Measurements from ENCODE around the gene TEN1.

TEN1 gene

DNA sequence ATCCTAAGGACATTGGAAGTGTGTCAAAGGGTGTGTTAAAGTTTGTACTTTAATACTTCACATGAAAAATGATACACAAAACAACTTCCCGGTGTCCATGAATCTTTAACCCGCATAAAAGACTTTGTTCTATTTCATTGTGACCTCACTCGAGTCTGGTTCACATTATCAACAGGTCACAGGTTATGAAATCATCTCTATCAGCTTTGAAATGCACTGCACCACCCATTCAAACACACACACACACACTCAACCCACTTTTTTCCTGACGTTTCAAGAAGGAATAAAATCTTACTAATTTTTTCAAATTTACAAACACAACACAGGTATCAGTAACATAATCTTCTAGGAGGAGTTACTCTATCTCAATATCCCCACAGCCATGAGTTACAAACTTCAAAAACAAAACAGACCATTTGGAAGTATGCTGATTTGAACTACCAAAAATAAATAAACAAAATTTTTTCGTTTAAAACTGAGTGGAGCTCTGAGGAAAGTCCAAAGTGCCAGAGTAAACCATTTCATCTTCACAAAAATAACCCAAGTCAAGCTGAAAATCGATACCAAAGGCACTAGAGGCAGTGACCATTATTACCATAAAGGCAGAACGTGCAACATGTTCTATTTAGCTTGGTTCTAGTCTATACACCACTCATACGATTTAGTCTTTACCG lies 2.7 kb upstream of the TEN1 start:
- DNase-seq (ENCODE audit: low spot score), result no peak

DNA sequence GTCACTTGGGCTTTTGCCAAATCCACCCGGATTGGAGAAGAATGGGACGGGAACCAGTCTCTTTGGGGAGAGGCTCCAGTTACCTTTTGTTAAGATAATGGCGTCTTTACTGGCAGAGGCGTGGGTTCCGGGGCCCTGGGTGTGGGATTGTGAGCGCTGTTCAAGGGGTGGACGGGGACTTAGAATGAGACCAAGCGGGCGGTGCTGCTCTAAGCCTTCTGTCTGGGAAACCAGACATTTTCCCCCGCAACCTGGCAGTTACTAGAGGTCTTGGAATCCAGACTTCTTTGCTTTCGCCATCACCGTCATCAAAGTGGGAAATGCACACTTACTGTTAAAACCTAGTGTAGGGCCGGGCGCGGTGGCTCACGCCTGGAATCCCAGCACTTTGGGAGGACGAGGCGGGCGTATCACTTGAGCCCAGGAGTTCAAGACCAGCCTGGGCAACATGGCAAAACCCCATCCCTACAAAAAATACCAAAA lies 706 bp downstream of the TEN1 start:
- no peak for DNase-seq (ENCODE audit: low spot score)

DNA sequence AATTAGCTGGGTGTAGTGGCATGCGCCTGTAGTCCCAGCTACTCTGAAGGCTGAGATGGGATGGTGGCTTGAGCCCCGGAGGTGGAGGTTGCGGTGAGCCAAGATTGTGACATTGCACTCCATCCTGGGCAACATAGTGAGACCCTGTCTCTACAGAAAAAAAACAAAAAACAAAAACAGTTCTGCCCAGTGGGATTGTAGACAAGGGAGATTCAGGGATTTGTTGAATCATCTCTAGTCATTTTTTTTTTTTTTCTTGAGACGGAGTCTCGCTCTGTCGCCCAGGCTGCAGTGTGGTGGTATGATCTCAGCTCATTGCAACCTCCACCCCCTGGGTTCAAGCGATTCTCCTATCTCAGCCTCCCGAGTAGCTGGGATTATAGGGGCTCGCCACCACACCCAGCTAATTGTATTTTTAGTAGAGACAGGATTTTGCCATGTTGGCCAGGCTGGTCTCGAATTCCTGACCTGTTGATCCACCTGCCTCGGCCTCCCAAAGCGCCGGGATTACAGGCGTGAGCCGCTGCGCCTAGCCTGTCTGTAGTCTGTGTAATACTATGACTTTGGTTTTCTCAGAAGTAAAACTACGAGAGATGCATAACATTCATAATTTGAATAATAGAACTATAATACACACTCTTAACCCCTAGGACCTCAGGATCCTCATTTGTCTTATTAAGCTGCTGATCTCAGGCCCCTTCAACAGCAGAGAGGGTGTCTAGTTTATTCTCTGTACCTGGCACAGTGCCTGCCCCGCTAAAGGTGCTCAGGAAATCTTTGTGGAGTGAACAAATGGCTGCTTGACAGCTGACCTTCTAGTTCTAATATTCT lies 1.4 kb downstream of the TEN1 start:
- DNase-seq (ENCODE audit: low spot score), result no peak

DNA sequence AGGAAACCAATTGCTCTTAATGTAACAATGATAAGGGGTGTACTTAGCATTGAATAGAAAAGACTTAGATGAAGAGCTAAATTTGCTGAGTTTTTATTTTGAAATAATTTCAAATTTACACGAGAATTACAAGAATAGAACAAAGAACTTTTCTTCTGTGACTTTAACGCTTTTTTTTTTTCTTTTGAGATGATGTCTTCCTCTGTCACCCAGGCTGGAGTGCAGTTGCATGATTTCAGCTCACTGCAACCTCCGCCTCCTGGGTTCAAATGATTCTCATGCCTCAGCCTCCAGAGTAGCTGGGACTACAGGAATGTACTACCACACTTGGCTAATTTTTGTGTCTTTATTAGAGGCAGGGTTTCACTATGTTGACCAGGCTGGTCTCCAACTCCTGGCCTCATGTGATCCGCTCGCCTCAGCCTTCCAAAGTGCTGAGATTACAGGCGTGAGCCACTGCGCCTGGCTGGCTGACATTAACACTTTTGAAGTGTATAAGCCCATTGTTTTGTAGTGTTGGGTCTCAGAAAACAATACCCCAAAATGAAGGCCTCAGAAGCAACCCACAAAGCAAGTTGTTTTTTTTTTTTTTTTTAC lies 2.1 kb downstream of the TEN1 start:
- DNase-seq (ENCODE audit: low spot score), result no peak

DNA sequence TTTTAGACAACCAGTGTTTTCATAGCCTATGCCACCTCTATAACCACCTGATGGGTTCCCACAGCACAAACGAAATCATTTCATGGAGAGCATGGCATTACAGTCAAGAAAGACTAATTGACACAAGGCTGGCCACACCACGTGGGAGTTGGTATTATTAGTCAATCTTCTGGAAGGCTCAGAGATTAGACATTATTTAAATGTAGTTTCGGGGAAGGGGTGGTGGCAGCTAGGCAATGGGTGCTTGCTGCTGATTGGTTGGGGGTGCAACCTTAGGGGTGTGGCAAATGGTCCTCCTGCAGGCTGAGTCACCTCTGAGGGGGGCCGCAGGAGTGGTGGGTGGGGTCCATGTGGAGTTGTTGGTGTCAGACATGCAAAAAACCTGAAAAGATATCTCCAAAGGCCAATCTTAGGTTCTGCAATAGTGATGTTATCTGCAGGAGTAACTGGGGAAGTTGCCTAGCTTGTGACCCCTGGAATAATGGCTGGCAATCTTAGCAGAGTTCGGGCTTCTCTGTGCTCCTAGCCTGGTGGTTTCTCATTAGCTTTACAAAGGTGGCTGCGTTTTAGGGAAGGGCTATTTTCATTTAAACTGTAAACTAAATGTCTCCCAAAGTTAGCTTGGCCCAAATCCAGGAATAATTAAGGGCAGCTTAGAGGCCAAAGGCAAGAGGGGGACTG lies 4.6 kb downstream of the TEN1 start:
- DNase-seq (ENCODE audit: low spot score), result no peak

DNA sequence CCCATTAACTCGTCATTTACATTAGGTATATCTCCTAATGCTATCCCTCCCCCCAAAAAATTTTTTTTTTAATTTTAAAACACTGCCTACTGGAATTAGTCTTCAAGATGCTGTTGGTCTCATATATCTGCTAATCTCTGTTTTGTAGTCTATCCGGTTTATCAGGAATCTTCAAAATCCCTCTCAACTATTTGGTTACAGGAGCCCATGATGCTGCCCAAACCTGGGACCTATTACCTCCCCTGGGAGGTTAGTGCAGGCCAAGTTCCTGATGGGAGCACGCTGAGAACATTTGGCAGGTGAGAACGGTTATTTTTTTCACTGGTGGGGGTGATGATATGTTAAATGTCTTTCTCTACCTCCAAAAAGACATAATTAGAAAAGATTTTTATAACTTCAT lies 6.9 kb downstream of the TEN1 start:
- DNase-seq (ENCODE audit: low spot score), result no peak

DNA sequence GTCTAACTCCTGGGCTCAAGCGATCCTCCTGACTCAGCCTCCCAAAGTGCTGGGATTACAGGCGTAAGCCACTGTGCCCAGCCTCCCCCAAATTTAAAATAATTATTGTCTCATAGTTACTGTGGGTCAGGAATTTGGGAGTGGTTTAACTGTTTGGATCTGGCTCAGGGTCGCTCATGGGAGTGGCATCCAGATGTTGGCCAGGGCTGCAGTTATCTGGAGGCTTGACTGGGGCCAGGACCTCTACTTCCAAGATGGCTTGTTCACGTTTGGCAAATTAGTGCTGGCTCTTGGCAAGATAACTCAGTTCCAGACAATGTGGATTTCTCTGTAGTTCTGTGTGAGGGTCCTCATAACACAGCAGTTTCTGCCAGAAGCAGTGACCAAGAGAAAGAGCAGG lies 8.0 kb downstream of the TEN1 start:
- no peak for DNase-seq (ENCODE audit: low spot score)

DNA sequence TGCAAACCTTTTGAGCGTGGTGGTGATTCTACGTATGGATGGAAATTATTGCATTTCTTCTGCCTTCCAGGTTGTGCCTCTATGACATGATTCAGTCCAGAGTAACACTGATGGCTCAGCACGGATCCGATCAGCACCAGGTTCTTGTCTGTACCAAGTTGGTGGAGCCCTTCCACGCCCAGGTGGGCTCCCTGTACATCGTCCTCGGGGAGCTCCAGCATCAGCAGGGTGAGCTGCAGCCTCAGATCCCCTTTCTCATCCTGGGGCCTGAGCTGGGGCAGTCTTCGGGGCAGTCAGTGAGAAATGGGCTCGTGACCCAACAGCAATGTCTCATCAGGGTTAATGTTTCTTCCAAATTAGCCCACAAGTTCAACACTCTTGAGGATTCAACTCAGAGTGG lies 12.4 kb downstream of the TEN1 start:
- DNase-seq (ENCODE audit: low spot score), result no peak

DNA sequence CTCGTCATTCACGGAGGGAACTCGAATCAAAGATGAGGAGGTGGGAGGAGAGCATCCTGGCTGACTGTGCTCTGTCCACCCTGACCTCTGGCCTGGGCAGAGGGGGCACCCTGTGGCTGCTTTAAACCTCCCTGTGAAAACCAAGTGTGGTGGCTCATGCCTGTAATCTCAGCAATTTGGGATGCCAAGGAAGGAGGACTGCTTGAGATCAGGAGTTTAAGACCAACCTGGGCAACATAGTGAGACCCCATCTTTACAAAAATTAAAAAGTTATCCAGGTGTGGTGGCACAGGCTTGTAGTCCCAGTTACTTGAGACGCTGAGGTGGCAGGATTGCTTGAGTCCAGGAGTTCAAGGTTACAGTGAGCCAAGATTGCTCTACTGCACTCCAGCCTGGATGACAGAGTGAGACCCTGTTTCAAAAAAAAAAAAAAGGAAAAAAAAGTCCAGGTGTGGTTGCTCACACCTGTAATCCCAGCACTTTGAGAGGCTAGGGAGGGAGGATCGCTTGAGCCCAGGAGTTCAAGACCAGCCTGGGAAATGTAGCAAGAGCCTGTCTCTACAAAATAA lies 15.8 kb downstream of the TEN1 start:
- DNase-seq (ENCODE audit: low spot score), result no peak

DNA sequence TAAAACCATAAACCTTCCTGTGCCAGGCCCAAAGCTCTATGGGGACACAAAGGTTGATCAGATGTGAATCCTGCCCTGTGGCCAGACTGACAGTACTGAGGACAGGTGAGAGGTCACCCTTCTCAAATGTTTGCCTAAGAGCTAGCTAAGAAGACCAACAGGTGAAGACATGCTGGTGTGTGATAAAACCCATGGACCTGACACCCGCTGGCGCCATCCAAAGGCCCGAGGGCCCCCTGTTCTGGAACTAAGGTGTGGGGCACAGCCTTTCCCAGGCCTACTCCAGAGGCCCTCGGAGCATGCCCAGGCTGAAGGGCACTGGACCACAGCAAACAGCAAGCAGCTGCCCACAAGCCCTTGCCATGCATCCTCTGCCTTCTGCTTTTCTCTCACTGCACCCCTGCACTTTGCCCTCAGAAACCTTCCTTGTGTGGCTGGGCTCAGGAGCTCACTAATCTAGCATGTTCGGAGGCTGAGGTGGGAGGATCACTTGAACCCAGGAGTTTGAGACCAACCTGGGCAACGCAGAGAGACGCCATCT lies 16.4 kb downstream of the TEN1 start:
- no peak for DNase-seq (ENCODE audit: low spot score)

DNA sequence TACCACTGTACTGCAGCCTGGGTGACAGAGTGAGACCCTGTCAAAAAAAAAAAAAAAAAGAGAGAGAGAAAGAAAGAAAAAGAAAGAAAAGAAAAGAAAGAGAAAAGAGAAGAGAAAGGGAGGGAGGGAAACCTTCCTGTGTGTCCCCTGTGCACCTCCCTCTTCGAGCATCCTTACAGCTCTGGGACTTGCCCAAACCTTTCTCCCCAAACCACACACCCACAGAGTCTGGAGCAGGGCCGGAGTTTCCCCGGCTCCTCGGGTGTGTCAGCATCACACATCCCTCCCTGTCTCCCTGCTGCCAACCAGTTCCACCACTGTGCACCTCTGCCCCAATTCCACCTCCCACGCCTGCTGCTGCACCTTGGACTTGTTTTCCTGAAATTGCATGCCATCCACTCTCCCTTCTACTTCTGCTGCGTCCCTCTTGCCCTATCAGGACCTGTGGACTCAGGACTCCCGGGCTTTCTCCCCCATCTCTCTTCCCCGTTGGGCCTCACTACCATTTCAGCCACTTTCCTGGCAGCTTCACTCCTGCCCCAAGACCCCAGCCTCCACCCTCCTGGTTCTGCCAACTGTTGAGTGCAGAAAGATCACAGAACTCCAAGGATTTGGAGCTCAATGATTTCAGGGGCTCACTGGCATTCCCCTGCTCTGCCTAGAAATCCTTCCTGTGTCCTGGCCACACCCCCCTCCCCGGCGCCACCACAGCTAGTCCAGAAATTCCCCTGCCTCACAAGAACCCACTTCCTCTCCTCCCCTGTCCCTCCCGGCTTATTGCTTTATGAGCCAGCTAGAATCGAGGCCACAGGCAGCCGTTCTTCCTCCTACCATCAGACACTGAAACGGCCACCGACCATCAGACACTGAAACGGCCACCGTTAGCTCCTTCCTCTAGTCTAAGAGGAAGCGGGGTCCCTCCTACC lies 17.9 kb downstream of the TEN1 start:
- DNase-seq (ENCODE audit: low spot score), result peak; percentile 46

DNA sequence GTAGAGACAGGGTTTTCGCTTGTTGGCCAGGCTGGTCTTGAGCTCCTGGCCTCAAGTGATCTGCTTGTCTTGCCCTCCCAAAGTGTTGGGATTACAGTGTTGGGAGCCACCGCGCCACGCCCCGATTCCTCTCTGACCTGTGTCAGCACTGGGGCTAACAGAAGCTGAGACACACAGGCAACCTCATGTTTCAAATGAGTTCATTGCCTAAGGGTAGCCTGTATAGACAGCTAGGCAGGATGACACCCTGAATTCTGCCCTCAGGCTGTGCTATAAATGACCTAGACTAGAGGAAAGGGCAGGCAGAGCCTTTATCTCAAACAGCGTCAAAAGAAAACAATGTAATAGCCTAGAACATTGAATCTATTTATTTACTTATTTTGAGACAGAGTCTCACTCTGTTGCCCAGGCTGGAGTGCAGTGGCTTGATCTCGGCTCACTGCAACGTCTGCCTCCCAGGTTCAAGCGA lies 19.3 kb downstream of the TEN1 start:
- DNase-seq (ENCODE audit: low spot score), result no peak

DNA sequence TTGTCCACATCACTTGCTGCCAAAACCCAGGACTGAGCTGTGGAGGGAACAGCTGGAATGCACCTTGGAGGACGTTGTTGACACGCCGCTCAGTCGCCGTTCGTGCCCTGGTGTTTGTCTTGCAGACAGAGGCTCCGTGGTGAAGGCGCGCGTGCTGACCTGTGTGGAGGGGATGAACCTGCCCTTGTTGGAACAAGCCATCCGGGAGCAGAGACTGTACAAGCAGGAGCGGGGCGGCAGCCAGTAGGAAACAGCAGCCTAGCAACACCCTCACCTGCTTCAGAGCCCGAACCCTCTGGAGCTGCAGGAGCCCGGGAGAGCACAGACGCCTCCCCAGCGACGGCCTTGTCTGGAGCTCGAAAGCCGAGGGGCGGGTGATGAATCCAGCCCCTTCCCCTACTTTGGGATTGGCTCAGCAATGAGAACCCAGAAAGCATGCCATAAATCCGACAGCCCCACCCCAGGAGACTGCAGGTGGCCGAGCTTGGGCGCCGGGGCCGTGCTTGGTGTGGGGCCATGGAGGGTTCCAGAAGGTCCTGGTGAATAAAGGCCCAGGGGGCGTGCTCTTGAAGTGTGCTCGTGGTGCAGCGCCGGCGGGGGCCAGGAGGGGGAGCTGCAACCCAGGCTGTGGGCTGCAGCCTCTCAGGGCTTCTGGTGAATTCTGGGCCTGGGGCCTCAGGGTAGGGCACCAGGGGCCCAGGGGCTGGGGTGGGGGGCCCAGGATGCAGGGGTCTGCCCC lies 21.1 kb downstream of the TEN1 start:
- DNase-seq (ENCODE audit: low spot score), result peak; percentile 89

DNA sequence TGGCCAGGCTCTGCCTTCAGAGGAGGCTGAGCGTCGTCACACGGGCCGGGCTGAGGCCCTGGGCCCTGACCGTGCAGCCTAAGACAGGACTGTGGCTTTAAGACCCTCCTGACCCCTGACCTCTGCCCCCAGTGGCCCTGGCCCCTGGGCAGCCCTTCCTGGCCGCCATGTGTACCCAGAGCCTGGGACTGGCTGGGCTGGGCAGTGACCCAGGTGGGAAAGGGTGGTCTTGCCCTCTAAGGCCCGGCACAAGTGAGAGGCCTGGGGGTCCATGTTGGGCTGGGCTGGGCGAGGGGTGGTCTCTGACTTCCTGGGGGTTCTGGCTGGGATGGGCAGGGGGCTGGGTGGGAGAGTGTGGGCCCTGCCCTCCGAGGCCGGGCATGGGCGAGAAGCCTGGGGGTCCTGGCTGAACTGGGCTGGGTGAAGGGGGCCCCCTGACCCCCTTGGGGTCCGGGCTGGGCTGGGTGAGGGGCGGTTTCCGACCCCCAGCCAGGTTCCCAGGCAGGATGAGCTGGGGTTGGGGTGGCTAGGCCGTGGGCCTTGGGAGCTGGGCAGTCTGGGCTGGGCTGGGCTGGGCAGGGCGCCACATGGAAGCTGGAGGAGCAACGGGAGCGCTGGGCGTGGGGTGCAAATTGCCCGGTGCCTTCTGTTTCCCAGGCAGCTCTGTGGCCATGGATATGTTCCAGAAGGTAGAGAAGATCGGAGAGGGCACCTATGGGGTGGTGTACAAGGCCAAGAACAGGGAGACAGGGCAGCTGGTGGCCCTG lies 21.9 kb downstream of the TEN1 start, which contains the start of gene CDK3:
Gene CDK3 (plus strand): TSS at position 101 of the 767 bp plus-strand sequence. CDS start 571 bp downstream, at position 672.
- DNase-seq (ENCODE audit: low spot score), result no peak

DNA sequence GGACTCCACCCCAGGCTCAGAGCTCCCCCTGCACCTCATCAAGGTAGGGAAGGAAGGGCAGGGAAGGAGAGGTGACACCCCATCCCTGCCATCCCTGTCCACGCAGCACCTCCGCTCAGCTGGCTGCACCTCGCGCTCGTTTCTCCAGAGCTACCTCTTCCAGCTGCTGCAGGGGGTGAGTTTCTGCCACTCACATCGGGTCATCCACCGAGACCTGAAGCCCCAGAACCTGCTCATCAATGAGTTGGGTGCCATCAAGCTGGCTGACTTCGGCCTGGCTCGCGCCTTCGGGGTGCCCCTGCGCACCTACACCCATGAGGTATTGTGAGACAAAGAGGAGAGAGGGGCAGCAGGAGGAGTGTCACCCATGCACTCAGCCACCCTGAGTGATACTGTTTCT lies 23.1 kb downstream of the TEN1 start:
- DNase-seq (ENCODE audit: low spot score), result no peak

DNA sequence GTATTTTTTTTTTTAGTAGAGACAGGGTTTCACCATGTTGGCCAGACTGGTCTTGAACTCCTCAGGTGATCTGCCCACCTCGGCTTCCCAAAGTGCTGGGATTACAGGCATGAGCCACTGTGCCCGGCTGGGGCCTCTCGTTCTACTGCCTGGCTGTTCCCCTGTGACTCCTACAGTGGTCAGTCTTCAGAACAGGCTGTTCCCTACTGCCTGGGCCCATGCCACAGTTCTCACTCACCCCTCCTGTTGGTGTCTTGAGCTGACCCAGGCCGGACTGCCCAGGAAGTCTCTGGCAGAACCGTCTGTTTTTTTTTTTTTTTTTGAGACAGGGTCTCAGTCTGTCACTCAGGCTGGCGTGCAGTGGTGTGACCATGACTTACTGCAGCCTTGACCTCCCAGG lies 24.9 kb downstream of the TEN1 start:
- no peak for DNase-seq (ENCODE audit: low spot score)

DNA sequence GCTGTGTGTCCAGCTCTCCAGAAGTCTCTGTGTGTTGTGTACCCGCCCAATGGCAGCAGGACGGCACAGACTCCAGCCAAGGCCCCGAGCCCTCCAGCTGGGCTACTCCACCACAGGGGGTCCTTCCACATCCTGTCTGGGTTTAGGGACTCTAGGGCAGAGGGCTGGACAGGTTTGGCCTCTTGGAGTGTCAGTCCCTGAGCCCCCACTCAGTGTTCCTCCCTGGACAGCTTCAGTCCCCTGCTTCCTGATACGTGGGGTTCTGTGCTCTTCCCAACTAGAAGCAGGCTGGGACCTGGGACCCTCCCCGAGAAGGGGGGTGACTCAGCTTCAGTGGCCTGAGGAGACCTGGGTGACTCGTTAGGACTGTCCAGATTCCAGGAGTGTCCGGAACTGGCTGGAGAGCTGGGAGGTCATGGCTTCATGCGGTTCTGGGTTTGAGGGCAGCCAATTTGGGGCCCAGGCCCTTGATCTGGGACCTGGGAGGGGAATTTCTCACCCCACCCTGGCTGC lies 25.8 kb downstream of the TEN1 start:
- DNase-seq (ENCODE audit: low spot score), result no peak

DNA sequence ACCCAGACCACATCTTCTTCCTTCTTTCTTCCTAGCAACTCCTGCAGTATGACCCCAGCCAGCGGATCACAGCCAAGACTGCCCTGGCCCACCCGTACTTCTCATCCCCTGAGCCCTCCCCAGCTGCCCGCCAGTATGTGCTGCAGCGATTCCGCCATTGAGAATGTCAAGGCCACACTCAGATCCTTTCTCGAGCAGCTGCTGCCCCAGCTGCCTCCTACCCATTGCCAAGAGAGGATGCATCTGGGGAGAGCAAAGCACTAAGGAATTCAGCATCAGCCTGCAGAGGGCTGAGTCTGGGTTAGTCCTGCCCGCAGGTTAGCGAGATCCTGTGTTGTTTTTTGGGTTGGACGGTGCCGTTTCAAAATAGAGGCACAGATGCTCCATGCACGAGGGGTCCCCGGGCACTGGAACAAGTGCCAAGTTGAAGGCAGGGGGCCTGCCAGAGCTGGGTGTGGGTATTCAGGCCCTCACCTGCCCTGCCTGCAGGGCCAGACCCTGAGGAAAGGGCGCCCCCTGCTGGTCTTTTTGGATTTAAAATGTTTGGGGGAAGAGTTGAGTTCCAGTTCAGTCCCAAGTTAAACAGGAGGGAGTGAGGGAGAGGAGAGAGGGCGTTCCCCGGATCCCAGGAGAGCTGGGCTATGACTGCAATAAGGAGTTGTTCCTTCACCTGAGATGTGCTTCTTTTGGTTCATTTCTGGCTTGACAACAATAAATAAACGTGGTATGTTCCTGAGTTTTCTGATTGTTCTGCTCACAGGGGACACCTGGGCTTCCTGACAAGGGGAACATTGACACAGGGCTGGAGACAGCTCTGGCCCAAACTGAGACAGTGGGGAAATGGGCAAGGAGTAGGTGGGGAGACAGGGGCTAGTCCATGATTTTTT lies 26.5 kb downstream of the TEN1 start:
- peak; percentile 85 for DNase-seq (ENCODE audit: low spot score)

All from AG08396 (cell line).